Stromal cell of bone marrow (primary cell): ENCODE measurements around the gene SYTL4.
"Not testable (repeated sequence)": the region's sequence is repeated elsewhere in the genome, so short reads cannot be mapped to it uniquely, and the experiment has no call there.

Experiments used
- DNase-seq: peaks from one replicate; pipeline ENCODE4 v3.0.0-alpha.2; 2012; ENCODE audit warnings: low read depth

SYTL4 gene

DNA sequence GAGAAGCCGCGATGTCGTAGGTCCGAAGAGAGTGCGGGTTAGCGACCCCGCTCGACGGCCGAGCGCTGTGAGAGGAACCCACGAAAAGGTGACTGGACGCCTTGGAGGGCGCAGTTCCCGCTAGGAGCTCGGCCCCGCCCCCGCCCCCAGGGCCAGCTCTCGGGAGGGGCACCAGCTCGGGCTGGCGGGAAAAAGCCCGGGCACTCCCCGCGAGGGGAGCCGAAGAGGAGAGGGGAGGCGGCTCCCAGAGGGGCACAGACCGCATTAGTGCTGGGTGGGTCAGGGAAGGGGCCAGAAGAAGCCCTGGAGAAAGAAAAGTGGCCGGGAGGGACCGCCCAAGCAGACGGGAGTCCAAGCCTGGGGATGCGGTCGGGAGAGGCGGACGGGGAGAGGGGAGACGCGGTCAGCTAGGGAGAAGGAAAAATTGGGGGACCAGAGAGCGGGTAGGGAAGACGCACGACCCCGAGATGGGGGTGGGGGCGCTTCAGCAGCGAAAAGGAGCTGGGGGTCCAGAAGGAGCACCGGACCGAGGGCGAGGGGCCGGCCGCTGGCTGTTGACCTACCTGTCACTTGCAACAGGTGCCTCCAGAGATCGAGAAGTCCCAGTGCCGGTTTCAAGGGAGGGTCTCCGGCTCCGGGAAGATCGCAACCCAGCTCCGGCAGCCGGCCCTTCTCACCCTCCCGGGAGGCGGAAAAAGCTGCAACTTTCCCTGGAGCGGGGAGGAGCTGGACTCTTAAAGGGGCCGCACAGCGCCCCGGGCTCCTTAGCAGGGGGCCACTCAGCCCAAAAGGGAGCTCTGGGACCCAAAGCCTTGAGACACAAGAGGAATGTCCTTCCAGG lies at the start of gene SYTL4:
Gene SYTL4 (minus strand): TSS at position 681 of the 841 bp plus-strand sequence. CDS start 30,084 bp downstream, outside the sequence.
- no peak for DNase-seq

DNA sequence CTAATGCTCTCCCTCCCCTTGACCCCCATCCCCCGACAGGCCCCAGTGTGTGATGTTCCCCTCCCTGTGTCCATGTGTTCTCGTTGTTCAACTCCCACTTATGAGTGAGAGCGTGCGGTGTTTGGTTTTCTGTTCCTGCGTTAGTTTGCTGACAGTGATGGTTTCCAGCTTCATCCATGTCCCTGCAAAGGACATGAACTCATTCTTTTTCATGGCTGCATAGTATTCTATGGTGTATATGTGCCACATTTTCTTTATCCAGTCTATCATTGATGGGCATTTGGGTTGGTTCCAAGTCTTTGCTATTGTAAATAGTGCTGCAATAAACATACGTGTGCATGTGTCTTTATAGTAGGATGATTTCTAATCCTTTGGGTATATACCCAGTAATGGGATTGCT lies 37.5 kb upstream of the SYTL4 start:
- not testable (repeated sequence) for DNase-seq

DNA sequence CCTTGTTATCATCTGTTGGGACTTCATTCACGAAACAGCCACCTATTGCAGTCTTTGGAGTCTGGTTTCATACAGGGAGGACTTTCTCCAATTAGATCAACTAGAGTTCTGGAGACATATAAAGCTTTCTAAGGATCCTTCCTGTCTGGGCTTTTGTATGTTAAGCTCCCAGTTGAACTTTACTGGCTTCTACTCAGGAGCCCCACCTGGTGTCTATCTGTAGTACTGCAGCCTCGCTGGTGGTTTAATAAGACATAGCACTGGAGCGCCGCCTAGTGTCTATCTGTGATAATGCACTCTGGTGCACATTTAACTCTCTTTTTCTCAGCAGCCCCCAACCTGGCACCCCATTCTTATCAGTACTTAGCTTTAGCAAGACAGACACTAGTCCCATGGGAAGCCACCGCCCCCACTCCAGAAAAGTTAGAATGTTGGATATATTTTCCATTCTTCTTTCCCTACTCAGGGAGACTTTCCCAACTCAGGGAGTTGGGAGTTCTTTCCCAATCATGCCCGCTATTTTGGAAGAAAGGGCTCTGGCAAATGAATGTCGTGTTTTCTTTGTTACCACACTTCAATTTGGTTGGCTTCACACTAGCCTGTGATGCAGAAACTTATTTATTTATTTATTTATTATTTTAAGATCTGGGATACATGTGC lies 36.9 kb upstream of the SYTL4 start:
- peak; percentile 23 for DNase-seq

DNA sequence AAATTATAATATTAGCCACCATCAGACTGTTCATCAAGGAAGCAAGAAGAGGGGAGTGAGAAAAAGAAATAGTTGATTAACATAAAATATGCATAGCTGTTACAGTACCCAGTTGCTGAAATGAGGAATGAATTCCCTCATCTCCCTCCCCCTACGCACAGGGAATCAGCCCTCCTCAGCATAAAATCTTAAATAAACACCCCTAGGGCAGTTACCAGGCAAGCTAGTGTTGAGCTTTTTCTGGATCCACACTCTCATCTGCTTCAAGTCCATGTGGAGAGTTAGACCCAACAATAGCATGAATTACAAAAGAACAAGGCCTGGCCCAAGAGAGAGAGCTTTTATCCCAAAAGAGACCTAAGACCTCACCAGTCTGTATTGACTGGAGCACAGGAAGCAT lies 19.0 kb upstream of the SYTL4 start:
- no peak for DNase-seq

DNA sequence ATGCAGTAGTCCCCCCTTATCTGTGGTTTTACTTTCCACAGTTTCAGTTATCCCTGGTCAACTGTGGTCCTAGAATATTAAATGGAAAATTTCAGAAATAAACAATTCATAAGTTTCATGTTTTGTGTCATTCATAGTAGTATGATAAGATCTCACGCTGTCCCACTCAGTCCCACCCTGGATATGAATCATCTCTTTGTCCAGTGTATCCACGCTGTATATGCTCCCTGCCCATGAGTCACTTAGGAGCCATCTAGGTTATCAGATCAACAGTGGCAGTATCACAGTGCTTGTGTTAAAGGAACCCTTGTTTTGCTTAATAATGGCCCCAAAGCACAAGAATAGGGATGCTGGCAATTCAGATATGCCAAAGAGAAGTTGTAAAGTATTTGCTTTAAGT lies 16.2 kb upstream of the SYTL4 start:
- no peak for DNase-seq

DNA sequence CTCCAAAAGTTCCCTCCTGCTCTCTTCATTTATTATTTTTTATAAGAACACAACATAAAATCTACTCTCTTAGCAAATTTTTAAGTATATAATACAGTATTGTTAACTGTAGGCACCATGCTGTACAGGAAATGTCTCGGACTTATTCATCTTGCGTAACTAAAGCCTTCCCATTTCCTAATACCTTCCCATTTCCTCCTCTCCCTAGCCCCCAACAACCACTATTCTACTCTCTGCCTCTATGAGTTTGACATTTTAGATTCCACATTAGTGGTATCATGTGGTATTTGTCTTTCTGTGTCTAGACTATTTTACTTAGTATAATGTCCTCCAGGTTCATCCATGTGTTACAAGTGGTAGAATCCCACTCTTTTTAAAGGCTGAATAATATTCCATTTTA lies 15.8 kb upstream of the SYTL4 start:
- DNase-seq, result no peak

DNA sequence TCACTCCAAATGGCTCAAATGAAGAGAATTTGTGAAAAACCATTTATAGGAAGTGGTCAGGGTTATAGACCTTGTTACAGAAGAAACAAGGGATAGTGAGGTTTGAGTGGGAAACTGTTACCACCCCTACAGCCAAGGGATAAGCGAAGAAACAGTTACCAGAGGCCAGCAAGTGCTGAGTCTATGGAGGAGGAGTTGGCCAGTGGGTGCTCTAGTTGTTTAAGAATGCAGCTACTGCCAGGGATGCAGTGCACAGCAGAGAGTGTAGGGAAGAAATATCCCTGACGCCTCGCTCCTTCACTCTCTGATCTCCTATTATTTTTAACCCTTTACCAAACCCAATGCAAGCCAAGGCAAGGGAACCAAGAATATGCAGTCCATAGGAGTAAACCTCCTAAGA lies 15.2 kb upstream of the SYTL4 start:
- DNase-seq, result no peak

DNA sequence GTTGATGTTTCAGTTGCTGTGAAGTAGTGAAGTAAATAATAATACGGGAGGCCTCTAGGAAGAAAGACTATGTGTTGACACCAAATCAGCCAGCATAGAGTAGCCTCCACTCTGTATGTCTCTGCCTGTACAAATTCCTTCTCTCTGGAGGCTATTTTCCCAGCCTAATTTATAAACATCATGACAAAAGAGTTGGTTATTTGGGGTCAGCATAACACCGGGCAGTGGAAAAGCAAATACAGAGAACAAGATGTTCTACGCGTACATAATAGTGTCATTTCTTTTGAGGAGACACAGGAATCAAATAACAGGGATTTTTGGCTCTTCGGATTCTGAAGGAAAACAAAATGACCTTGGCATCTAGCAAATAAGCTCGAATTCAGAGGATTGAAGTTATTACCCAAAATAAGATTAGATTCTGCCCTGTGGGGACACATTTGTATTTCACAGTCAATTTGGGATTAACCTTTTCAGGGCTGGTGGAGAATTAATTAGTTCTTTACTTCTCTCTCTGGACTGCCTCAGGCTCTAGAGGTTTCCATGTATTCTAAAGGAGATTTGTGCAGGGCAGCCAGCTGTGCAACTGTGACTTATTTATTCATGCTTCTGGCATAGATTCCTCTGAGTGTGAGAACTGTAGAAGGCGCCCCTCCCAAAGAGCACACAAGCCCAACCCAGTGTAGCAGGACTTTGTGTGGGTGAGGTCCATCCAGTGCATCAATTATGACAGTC lies 14.1 kb upstream of the SYTL4 start:
- no peak for DNase-seq

DNA sequence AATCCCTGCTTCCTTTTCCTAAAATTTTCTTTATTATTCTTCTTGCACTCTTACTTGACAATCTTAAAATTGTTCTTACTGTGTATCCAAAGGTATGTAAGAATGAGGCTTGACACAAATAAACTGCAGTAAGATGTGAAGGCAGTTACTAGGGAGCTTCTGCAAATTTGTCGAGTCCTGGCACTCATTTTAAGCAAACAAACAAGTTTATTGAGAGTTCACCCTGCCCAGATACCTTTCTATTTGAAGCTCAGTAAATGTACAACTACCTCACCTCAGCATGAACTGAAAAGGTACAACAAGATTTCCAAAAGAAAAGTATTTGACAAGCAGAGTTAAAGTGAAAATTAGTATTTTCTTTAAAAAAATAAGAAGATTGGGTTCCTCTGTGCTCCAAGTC lies 13.3 kb upstream of the SYTL4 start:
- DNase-seq, result no peak

DNA sequence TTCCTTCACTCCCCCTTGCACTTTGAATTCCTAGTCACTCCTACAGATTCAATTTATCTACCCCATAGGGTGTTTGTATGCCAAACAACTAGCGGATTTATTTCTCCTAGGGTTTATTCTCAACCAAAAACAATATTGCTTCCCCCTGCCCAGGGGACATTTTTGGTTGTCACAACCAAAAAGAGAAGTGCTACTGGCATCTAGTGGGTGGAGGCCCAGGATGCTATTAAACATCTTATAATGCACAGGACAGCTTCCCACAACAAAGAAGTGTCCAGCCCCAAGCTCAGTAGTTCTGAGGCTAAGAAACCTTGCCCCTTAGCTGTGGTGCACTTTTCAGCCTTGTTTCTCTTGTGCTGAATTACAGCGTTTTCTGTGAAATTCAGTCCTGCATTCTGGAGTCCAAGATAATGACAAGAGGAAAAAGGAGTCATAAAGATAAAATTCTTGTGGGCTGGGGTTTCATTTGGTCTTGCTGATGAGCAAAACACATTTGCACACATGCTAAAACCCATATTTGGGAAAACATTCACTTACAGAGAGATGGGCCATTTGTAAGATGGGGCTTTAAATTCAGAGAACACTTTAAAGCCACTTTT lies 11.2 kb upstream of the SYTL4 start:
- DNase-seq, result no peak

DNA sequence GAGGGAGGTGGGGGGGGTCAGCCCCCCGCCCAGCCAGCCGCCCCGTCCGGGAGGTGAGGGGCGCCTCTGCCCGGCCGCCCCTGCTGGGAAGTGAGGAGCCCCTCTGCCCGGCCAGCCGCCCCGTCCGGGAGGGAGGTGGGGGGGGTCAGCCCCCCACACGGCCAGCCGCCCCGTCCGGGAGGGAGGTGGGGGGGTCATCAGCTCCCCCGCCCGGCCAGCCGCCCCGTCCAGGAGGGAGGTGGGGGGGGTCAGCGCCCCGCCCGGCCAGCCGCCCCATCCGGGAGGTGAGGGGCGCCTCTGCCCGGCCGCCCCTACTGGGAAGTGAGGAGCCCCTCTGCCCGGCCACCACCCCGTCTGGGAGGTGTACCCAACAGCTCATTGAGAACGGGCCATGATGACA lies 7.9 kb downstream of the SYTL4 start:
- not testable (repeated sequence) for DNase-seq

DNA sequence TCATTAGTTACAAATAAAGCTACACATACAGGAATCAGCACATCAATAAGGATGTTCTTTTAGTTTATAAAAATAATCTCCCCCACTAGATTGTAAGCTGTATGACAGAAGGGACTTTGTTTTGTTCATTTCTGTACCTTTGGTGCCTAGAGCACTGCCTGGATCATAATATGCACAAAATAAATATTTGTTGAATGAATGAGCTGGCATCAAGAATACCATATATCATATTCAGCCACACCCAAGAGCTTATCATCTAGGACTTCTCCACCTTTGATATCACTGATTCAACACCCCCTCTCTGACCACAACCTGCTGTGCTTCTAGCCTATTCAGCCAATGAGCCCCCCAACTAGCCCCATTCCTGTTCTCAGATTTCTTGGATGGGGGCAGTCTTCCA lies 10.6 kb downstream of the SYTL4 start:
- no peak for DNase-seq

DNA sequence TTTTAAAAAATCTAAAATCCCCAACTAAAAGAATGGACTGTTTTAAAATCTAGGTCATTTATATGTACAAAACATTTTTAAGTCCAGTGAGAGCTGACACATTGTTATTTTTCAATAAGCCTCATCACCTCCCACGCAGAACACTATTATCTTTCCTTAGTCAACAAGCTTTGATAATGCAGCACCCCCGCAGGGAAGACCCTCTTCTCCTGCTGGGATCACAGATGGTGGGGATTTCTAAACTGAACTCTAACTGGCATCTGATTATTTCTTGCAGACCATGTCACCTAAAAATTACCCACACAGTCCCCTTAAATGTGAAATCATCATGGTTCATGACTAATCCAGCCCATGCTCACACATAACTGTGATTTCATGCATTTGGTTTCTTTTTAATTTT lies 11.6 kb downstream of the SYTL4 start:
- no peak for DNase-seq

DNA sequence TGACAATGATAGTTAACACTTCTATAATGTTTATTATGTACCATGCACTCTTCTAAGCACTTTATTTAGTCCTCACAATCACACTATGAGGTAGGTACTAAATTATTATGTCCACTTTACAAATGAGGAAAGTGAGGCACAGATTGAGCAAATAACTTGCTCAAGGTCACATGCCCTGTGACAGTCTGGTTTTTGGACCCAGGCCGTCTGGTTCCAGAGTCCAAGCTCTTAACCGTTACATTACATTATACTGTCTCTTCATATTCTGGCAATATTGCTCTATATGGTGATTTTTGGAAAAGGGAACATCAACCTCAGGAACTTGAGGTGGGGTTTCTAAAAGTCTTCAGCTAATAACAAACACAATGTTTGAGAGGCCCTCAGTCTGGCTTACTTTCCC lies 12.8 kb downstream of the SYTL4 start:
- no peak for DNase-seq

DNA sequence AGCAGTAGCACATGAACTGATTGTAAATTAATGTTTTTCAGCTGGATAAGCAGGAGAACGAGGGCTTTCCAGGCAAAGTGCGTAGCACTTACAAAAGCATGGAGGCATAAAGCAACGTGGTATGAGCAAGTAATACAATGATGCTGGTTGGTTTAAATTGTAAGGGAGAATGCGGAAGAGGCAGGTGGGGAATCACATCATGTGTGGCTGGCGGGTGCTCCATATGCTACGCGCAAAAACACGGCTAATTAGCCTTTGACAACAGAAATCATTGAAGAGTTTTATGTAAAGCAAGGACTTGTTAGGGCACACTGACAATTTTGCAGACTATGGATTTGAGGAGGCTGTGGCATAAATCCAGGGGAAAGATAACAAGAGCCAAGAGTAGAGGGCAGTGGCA lies 14.6 kb downstream of the SYTL4 start:
- DNase-seq, result no peak

DNA sequence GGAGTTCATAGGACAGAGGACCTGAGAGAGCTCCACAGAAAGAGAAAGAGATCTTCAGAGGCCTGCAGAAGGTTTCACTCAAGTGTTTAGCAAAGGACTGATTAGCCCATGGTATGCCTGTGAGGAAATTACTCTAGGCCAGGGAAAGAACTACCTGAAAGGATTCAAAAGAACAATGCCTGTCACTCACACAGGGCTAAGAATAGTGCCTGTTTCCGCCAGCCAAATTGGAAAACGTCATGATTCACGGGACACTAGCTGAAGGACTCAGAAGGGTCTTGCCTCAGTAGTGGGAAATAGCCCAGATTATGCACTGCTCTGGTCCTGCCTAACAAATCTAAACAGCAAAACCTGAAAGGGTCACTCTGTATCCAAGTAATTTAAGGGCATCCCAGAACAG lies 21.1 kb downstream of the SYTL4 start:
- no peak for DNase-seq

DNA sequence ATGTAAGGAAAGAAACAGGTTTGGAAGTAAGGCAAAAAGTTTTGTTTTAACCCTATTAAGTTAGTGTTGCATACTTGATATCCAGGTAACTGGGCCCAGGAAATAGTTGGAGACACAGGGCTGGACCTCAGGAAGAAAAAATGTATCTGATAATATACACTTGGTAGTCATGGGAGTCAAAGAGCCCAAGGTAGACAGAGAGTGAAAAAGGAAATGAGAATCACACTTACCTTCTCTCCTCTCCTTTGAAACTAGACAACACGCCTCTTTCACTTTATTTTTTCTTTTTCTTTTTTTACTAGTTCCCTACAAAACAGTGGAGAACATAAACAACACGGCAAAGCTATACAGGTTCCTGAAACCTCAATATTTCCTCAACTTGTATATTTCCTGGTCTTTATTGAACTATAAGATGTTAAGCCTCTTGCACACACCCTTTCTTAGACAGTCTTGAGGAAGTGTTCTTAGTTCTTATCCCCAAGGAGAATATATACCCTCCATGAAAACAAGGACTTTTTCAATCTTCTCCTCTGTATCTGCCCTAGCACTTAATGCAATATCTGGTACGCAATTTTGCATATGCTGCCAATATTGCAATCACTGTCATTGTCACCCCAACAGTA lies 27.2 kb downstream of the SYTL4 start:
- DNase-seq, result no peak

DNA sequence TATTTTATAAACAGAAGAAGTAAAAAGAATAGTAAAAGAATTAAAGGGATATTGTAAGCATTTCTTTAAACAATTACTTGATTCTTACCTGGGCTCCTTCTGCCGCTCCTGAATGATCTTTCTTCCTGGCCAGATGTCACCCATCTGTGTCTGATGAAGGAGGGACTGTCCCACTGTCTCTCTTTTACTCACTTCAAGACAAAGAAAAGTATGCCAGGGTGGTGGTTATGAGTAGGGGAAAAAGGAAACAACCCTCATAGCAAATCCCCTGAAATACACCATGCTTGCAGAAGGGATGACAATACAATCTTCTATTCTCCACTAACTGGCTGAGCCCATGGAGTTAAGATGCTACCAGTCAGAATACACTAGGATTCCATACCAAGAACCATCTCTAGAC lies 31.1 kb downstream of the SYTL4 start:
- no peak for DNase-seq

DNA sequence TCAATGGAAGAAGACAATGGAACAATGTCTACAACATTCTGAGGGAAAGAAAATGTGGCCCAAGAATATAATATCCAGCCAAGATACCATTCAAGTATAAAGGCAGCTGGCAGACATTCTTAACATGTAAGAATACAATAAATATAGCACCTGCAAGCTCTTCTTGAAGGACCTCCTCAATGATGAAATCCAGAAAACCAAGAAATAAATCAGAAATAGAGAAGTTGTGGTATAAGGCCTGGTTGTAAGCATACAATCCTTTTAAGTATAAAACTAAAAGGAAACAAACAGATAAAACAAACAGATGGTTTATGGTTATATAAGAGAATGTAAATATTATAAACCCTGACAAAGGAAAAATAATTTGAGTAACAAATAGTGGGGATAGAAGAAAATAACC lies 33.4 kb downstream of the SYTL4 start:
- no peak for DNase-seq

DNA sequence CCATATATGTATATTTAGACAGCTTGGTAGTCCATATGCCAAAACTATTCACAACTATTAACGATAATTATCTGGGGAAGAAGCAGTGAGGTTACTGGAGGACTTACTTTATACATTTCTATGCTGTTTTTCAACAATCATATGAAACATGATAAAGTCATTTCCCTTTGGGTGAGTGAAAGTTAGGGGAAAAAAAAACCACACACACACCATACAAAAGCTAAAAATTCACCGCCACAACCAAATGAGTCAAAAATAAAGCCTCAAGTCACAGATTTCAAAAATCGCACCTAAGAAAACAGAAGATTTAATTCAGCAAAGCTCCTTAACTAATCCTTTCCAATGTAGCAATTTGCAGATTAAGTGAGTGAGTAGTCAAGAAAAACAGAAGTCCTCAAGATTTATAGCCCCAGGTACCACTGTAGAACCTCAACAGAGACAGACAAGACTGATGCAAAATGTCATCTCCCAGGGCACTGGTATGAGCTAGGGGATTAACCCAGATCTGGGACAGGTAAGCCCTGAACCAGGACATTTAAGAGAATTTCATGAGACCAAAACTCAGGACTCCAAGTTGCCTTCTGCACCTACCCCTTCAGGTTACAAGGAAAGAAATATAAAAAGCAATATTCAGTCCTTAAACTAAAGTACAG lies 35.1 kb downstream of the SYTL4 start:
- DNase-seq, result no peak

DNA sequence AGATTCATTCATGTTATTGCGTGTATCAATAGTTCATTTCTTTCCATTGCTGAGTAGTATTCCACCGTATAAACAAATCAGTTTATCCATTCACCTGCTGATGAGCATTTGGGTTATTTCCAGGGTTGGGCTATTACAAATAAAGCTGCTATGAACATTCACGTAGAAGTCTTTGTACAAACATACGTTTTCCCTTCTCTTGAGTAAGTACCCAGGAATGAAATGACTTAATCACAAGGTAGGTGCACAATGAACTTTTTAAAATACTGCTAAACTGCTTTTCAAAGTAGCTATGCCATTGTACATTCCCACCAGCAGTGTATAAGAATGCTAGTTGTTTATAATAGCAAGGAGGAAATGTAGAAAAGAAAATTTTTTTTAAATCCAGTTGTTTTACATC lies 35.9 kb downstream of the SYTL4 start:
- DNase-seq, result no peak

DNA sequence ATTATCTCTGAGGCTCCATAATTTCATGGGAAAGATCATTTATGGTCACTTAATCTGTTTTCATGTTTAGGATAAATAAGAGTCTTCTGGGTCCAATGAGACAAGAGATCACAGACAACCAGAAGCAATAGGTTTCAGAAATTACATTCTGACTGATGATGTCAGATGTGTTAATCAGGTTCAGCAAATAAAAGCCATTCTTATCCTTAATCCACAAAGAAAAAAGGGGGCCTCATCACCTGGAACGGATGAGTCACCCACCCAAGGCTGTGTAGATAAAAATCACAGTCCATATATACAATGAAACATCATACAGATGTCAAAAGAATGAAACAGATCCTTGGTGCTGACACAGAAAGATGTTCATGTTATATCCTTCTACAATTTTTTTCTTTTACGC lies 36.6 kb downstream of the SYTL4 start:
- no peak for DNase-seq
